NOMO-1 treated with dmso at 0.1 percent for 144 hours (cell line): ENCODE measurements around the gene STX1A.
"Not testable (repeated sequence)": the region's sequence is repeated elsewhere in the genome, so short reads cannot be mapped to it uniquely, and the experiment has no call there.

Source experiments
- DNase-seq: peaks from one replicate; lab custom pipeline; 2025; ENCODE audit not compliant: unreplicated experiment; lab: John Stamatoyannopoulos, UW

The STX1A gene

DNA sequence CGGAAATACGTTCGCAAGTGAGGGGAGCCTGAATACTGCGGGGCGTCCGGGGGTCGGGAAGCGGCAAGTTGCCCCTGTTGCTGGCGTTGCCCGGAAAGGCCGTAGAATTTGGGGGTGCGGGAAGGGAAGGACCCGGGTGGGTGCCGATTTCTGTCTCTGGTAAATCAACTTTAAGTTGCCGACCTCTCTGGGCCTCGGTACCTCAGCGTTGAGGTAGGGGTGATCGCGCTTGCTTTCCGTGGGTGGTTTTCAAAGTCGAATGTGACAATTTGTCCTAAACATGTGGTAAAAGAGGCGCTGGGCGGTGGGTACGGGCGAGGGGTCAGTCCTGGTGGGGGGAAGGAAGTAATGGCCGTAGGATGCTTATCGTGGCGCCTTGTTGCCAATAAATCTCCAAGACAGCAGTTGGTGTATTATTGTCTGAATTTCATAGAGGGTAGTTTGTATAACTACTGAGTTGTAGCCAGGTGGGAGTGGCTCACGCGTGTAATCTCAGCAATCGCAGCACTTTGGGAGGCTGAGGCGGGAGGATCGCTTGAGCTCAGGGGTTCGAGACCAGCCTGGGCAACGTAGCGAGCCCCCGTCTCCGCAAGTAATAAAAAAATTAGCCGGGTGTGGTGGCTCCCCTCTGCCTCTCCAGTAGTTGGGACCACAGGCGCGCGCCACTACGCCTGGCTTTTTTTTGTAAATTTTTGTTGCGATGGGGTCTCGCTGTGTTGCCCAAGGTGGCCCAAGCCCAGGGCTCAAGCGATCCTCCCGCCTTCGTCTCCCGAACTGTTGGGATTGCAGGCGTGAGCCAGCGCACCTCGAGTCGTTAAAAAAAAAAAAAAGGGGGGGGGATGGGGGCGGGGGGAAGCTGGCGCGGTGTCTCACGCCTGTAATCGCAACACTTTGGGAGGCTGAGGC is 35.4 kb downstream of the STX1A start:
- no peak for DNase-seq

DNA sequence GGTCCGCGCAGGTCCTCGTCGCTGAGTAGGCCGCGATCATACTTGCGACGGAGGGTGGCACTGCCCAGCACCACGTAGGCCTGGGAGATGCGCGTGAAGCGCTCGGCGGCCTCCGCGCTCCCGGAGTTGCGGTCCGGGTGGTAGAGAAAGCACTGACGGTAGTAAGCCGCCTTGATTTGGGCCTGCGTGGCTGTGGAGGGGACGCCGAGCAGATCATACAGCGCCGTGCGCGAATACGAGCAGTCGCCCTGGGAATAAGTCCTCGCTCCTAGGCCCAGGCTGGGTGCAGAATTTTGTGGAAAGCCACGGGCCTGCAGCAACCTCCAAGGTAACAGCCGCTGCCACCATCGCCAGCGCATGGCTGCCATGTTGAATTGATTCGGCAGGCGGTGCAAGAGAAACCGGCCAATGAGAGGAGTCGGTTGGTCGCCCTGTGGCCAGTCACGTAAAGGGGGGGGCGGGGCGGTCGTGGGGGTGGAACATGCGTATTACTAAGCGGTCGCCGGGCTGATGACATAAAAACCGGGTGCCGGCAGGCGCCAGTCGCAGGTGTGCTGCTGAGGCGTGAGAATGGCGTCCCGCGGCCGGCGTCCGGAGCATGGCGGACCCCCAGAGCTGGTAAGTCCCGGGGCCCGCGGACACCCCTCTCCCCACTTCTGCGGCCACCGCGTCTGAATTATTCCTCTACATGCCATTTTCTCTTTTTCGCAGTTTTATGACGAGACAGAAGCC is 36.2 kb downstream of the STX1A start, which contains the start of the genes BUD23 and DNAJC30:
Gene BUD23, plus strand, starts transcription at position 542 of the 732 bp plus-strand sequence. Its CDS starts 29 bp downstream, at position 571.
Gene DNAJC30, minus strand, starts transcription at position 398 of the 732 bp plus-strand sequence. Its CDS starts 30 bp downstream, at position 368.
- DNase-seq: peak; percentile 100

DNA sequence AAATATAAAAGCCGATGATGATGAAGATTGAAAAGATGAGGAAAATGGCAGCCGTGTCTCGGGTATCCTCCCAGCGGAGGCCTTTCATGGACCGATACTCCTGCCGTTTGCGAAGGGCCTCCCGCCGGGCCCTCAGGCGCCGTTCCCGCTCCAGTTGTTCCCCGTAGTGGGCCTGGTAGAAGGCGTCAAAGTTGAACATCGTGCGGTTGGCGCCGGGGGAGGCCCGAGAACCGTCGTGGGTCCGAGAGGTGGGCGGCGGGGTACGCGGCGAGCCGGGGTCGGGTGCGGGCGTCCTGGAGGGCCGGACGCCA is 36.8 kb downstream of the STX1A start:
- DNase-seq: no peak

DNA sequence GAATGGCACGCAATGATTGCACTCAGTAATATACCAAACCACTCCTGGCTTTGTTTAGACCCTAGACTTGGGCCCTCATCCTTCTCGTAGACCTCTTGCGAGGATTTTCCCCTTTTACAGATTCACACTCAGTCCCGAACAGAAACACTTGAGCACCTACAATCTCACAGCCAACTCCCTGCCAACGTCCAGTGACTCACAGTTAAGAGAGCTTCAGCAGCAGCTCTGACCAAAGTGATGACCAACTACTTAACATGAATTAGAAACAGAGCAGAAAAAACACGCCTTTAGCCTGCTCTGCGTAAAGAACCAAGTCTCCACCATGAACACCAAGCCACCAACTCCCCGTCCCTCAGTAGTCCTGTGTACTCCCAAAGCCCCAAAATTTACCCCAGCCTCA is 38.4 kb downstream of the STX1A start:
- no peak for DNase-seq

DNA sequence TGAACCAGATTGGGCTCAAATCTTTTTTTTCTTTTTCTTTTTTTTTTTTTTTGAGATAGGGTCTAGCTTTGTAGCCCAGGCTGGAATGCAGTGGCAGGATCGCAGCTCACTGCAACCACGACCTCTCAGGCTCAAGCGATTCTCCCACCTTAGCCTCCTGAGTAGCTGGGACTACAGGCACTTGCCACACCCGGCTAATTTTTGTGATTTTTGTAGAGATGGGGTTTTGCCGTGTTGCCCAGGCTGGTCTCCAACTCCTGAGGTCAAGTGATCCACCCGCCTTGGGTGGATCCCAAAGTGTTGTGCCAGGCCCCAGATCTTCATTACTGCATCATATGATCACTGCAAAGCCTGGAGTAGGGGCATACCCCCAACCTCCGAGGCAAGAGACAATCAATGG is 39.0 kb downstream of the STX1A start:
- no peak for DNase-seq

DNA sequence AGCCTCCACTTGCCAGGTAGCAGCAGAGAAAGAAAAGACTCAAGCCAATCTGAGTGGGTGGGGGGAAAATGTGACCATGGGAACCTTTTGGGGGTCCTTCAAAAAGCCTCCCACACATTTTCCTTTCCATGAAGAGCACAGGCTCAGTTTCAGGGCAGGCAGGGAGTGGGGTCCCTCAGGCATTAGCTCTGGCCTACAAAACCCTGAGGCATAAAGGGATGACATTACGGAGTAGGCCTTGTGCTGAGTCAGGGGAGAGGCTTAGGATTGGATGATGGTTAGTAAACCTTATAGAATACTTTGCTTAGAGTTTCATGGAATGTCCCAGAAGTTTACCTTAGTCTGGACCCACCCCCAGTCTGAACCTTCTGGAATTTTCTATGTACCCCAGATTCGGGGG is 39.8 kb downstream of the STX1A start:
- DNase-seq: no peak

DNA sequence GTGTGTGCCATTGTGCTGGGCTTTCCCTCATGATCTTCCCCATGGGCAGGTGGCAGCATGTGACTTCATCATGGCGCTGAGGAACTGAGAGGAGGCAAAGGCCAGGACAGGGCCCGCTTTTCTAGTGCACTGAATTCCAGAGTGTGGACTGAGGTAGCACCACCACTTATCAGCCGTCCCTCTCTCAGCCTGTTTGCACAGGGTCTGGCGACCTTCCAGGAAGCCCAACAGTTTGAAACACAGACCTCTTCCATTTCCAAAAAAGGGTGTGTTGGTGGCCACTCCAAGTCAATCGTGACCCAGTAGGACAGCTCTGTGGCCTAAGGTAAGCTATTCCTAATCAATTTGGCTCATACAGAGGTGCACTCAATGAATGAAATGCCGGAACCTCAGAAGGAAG is 40.6 kb downstream of the STX1A start:
- DNase-seq: no peak

DNA sequence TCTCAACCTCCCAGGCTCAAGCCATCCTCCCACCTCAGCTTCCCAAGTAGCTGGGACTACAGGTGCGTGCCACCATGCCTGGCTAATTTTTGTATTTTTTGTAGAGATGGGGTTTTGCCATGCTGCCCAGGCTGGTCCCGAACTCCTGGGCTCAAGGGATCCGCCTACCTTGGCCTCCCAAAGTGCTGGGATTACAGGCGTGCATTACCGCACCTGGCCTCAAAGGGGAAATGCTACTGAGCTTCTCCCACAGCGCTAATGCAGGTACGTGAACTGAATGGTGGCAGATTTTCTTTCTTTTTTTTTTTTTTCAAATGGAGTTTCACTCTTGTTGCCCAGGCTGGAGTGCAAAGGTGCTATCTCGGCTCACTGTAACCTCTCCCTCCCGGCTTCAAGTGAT is 43.4 kb downstream of the STX1A start:
- not testable (repeated sequence) for DNase-seq

DNA sequence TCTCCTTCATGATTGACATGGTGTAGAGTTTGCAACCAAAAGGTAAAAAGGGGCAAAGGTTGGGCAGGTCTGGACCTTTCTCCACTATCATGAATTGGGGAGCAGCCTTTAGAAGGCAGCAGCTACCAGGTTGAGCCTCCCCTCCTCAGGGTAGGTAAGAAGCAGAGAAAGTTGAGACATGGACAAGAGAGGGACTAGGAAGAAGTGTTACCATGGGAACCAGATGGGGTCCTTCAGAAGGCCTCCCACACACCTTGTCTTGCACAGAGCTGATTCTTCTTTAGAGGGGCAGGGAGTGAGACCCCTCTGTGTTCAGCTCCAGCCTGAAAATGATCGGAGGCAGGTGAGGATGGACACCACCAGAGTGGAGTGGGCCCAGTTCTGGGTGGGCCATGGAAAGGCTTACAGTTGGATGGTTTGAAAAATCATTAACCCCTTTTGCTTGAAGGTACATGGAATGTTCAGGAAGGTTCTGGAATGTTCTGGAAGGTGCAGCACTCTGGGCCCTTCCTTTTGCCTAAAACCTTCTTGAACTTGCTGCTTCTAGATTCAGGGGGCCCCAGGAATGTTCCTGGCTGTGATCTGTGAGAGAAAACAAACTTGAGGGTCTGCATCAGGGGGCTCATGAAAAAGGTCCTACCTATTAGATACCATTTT is 44.9 kb downstream of the STX1A start:
- no peak for DNase-seq

DNA sequence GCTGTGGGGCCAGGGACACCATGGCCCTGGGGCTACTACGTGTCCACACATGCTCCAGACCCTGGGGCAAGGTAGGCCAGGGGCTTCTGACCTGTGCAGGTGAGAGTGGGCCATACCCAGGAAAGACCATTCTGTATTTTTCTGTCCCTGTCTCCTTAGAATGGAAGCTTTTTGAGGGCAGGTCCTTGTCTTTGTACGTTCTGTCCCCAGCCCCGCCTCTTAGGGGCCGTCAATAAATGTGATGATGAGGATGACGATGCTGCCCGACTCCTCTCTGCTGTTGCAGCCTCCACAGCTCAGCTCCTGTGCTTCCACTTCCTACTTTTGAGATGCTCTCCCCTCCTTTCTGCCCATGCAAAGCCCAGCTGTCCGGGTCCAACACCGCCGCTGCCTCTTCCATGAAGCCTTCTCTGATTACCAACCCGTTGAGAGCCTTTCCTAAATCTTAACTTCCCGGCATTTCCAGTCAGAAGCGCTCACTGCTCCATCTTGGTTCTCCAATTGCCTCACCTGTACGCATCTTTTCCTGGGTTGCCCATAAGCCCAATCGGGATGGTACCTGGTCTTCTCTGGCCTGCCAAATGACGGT is 47.5 kb downstream of the STX1A start:
- no peak for DNase-seq

DNA sequence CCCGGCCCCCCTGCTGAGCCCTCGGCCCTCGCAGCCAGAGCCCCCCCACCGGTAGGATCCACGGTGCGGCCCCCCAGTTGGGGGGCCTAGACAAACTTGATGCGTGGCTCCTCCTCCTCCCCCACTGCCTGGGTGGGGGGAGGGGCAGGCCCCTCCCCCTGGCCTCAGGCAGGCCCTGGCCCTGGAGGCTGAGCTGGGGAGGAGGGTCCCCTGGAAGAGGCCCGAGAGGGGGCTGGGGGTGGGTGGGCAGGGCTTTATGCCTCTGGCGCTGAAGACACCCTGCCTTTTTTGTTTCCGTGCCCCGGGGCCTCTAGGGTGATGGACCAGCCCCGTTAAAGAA is 48.2 kb downstream of the STX1A start:
- no peak for DNase-seq

DNA sequence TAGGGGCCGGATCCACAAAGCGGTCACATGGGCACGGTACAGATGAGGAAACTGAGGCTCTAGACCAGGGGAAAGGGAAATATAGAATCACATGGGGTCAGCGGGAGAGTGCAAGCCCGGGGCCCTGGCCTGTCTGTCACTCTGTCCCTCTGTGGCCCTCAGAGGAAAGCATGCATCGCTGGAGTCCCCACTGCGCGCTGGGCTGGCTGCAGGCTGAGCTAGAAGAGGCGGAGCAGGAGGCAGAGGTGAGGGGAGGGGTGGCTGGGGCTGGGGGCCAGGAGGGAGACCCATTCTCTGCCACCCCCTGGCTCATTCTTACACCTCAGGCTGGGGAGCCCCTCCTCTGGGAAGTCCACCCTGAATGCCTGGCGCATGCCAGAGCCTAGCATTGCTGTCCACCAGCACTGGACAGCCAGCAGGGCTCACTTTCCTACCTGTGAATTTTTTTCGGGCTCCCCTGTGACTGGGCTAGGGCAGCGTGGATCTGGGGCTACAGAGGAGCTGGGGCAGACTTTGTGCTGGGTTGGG is 49.5 kb downstream of the STX1A start:
- DNase-seq: no peak

DNA sequence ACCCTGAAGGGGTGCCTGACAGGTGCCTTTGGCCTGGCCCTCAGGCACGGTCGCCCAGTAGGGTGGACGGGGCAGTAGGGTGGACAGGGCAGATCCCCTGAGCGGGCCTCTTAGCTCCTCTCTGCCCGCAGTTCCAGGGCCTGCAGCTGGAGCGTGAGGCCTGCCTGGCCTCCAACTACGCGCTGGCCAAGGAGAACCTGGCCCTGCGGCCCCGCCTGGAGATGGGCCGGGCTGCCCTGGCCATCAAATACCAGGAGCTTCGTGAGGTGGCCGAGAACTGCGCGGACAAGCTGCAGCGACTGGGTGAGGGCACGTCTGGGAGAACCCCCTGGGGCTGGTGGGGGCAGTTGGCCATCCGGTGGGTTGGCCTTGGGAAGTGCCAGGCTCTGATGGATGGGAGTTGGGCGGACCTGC is 50.2 kb downstream of the STX1A start:
- no peak for DNase-seq

DNA sequence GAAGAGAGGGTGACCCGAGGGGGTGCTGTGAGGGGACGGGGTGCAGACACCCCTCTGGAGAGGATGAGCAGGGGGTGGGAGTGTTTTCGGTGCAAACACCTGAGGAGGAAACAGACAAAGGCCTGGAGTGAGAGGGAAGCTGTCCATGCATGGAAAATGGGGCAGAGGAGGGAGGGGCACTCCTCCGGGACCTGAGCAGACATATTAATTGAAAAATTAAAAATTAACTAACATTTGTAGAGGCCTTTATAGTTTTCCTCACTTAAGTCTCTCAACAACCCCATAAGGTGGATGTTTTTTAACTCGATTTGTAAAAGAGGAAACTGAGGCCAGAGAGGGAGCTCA is 50.6 kb downstream of the STX1A start:
- no peak for DNase-seq

DNA sequence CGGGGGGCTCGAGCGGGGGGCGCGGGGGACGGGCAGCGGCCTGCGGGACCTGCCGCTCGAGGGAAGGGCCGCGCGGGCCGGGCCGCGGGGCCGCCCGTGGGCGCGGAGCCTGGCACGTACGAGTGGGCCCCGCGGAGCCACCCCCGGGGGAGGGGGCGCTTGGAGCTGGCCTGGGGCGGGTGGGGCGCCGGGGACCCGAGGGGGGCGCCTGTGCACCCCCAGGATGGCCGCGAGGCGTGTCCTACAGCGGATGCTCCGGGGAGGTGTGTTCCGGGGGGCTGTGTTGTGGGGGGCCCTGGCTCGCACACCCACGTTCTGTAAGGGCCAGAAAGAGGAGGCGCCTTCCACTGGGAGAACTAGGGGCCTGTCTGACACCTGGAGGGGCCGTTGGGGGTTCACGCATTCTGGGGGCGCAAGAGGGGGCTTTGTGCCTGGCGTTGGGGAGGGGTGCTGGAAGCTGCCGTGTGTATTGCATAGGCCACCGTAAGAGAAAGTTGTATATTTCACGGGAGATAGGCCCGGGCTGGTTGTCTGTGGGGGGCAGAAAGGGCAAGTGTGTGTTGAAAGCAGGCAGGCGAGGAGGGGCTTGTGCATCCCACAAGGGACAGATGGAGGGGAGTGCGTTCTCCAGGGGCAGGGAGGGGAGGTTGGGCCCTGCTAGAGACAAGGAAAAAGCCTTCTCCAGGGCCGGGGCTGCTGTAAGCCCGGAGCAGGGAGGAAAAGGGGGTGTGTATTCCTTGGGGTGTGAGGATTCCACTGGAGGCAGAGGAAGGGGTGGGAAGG is 51.2 kb downstream of the STX1A start:
- no peak for DNase-seq

DNA sequence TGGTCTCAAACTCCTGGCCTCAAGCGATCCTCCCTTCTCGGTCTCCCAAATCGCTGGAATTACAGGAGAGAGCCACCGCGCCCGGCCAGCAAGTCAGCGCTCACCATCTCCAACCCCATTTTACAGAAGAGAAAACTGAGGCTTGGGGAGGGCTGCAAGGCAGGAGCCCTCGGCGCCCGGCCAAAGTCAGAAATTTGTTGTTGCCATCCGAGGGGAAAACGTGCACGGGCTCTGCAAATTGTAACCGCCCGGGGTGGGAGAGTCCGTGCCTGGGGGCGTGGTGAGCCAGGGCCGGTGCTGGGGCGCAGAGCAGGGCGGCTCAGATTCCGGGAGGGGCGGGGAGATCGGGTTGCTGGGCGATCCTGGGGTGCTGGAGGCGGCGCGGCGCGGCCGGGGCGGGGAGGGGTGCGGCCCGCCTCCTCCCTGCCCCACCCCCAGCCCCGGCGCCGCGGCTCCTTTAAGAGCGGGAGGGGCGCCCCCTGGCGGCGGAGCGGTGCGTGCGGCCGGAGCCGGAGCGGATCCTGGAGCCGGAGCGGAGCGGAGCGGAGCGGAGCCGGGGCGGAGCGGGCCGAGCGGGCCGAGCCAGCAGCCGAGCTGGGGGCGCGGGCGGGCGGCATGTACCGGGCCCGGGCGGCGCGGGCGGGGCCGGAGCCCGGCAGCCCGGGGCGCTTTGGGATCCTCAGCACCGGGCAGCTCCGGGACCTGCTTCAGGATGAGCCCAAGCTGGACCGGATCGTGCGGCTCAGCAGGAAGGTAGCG is 51.9 kb downstream of the STX1A start, which contains the start of gene VPS37D:
Gene VPS37D, plus strand, starts transcription at position 488 of the 759 bp plus-strand sequence. Its CDS starts 128 bp downstream, at position 616.
- peak; percentile 98 for DNase-seq

DNA sequence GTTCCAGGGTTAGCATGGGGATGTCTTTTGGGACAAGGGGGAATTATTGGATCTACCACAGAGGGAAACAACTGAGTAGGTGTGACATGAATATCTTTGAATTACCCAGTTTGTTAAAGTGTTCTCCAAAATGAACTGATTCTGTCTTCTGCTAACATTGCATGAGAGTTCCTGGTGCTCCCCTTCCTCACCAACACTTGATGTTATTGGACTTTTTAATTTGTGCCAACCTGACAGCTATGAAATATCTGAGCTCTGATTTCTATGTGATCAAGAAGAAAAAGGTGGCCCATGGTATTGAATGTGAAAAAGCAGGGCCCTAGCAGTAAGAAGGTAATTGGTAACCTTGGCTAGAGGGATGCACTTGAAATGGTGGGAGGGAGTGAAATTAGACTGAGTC is 56.4 kb downstream of the STX1A start:
- DNase-seq: no peak

DNA sequence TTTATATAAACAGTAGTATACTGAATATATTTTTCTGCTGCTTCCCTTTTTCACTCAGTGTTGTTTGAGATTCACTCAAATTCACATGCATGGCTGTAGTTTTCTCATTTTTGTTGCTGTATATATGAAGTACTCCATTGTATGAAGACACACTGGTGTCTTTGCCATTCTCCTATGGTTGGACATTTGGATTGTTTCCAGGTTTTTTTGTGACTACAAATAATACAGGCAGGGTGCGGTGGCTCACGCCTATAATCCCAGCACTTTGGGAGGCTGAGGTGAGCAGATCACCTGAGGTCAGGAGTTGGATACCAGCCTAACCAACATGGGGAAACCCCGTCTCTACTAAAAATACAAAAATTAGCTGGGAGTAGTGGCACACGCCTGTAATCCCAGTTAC is 58.9 kb downstream of the STX1A start:
- not testable (repeated sequence) for DNase-seq

DNA sequence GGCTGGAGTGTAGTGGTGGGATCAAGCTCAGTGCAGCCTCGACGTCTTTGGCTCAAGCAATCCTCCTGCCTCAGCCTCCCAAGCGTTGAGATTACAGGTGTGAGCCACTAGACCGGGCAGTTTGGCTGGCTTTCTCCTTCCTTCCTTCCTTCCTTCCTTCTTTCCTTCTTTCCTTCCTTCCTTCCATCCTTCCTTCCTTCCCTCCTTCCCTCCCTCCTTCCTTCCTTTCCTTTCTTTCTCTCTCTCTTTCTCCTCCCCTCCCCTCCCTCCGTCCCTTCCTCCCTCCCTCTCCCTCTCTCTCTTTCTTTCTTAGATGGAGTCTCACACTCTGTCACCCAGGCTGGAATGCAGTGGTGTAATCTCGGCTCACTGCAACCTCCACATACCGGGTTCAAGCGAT is 59.5 kb downstream of the STX1A start:
- no peak for DNase-seq

DNA sequence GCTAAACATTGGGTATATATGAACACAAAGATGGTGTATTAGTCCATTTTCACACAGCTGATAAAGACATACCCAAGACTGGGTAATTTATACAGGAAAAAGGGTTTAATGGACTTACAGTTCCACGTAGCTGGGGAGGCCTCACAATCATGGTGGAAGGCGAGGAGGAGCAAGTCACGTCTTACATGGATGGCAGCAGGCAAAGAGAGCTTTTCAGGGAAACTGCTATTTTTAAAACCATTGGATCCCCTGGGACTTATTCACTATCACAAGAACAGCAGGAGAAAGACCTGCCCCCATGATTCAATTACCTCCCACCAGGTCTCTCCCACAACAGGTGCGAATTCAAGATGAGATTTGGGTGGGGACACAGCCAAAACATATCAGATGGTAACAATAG is 64.2 kb downstream of the STX1A start:
- not testable (repeated sequence) for DNase-seq
